NCI-H526 treated with DMSO at 0.1 percent for 48 hours (cell line): ENCODE results near the gene RABGAP1L.
"Not testable (repeated sequence)": the region's sequence is repeated elsewhere in the genome, so short reads cannot be mapped to it uniquely, and the experiment has no call there.

Experiments used
- DNase-seq: peaks from one replicate; lab custom pipeline; 2025; lab: John Stamatoyannopoulos, UW

The RABGAP1L gene

DNA sequence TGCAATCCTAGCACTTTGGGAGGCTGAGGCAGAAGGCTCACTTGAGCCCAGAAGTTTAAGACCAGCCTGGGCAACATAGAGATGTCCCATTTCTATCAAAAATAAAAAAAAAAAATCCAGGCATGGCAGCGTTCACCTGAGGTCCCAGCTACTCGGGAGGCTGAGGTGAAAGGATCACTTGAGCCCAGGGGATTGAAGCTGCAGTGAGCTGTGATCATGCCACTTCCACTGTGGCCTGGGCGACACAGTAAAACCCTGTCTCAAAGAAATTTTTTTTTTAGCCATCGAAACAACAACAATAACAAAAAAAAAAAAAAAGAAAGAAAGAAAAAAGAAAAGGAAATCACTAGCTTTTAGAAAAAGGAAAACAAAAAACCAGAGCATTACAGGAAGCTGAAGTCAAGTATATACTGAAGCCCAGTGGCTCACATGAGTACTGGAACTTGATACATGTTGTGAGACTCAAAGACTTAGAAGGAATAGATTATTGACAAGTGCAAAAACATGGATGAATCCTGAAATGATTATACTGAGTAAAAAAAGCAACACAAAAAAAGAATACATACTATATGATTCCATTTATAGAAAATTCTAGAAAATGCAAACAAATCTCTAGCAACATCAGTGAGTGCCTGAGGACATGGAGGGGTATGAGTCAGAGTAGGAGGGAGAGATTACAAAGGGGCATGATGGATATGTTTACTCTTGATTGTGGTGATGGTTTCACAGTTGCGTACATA is 6.1 kb upstream of the RABGAP1L start:
- DNase-seq, result no peak

GRCh38 chr1:174153825-174154107 is 5.6 kb upstream of the RABGAP1L start:
- no peak for DNase-seq

DNA sequence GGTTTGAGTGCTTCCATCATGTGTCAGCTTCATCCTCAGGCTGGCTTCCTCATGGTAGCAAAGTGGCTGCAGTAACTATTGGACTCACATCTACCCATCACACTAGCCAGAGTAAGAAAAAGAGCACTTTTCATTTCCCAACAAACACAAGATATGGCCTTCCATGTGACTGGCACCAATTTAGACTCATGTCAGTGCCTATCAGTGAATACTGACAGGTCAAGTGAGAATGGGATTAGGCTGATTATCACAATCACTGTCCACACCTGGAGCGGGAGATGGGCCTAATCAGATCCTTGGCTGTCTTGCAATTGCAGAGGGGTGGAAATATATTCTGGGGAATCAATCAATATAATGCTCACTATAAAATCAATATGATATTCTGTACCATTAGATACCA is 2.9 kb upstream of the RABGAP1L start:
- DNase-seq, result no peak

GRCh38 chr1:174157157-174157806 is 2.0 kb upstream of the RABGAP1L start:
- peak; percentile 42 for DNase-seq

DNA sequence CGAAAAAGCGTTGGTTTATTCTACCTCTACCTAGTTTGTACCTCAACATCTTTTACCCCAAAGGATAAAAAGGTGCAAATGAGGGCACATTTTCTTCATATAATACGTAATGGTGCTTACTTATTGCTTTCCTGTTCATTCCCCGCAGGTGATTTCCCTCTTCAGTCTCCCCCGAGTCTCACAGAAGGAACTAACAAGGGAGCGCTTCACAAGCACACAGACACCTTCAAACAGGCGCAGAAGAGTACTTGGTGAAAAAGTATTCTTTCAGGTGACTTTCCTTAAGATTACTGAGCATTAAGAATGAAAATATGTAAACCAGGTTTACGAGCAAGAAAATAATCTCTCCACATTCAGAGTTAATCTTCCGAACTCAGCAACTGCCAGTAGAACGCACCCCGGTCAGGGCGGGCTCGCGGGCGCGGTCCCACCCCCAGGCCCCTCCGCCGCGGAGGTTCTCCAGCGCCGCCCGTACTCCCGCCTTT is 511 bp upstream of the RABGAP1L start:
- peak; percentile 95 for DNase-seq

- DNase-seq, result peak; percentile 63
Observed at GRCh38 chr1:174160109-174160473, 771 bp downstream of the RABGAP1L start.

GRCh38 chr1:174160603-174161002 is 1.3 kb downstream of the RABGAP1L start:
- no peak for DNase-seq

GRCh38 chr1:174161813-174162212 is 2.5 kb downstream of the RABGAP1L start:
- no peak for DNase-seq

GRCh38 chr1:174164826-174165225 is 5.5 kb downstream of the RABGAP1L start:
- no peak for DNase-seq

DNA sequence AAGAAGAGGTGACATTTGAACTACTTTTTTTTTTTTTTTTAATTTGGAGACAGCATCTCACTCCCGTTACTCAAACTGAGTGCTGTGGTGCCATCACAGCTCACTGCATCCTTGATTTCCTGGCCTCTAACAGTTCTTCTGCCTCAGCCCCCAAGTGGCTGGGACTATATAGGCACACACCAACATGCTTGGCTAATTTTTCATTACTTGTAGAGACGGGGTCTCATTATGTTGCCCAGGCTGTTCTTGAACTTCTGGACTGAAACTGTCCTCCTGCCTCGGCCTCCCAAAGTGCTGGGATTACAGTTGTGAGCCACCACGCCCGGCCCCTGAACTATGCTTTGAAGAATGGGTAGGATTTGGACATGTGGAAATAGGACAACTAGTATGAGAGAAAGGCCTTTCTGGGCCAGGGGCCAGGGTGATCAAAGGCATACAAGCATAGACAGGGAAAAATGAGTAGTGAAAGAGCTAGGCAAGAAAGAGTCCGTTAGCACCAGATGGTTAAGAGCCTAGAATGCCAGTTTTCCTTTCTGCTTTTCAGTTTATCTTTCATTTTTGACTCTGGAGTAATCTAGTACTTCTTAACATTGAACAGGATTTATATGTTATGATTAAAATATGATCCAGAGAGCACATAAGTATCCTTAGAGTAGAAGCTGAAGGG is 6.3 kb downstream of the RABGAP1L start:
- no peak for DNase-seq

DNA sequence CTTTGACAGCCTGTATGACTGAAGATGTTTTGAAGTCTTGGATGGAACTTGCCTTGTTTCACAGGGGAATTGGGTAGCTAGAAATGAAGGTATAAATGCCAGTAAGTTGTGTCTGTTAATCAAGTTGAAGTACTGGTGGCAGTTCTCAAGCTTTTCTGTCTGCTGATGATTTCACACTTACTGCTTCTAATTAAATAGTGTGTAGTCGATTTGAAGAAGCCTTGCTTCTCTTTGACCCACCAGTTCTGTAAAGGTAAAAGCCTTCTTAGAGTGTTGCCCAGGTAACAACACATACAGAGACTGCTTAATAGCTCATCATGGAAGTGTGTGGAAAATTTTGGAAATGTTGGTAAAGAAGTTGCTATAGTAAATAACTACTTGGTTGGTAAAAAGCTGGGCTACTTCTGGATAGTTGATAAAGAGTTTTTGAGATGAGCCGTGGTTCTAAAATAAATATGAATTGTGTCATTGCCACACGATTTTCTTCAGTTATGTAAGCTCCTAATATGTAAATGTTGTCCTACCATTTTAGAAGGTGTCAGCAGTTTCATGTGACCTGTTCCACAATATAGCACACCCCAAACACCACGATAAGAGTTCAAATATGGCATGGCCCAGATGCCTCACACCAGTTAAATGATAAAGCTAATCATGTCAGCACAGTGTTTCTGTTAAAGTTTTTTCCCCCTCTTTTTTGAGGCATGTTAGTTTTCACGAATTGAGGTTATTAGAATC is 7.4 kb downstream of the RABGAP1L start:
- no peak for DNase-seq

GRCh38 chr1:174167265-174167803 is 8.0 kb downstream of the RABGAP1L start:
- no peak for DNase-seq

DNA sequence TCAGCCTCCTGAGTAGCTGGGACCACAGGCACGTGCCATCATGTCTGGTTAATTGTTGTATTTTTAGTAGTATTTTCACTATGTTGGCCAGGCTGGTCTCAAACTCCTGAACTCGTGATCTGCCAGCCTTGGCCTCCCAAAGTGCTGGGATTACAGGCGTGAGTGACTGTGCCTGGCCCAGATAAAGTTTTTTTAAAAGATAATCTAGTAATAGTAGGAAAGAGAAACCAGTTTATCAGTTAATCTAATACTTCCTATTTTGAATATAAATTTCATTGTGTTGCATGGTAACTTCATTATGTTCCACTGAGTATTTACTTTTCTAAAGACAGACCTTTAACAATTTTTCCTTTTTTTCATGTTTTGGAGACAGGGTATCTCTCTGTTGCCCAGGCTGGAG is 10.0 kb downstream of the RABGAP1L start:
- no peak for DNase-seq

DNA sequence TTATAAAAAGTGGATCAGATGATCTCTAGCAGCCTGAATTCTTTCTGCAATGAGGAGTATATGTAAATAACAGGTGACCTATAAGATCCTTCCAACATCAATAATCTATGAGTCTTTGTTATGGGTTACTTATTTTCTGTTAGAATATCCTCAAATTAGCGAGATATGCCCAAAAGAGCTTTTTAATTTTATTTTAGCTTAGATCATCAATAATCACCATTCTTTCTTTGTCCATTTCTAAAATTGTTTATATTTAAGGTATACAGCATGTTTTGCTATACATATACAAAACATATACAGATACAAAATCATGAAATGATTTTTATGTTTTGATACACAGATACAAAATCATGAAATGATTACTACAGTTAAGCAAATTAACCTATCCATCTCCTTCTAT is 11.8 kb downstream of the RABGAP1L start:
- no peak for DNase-seq

GRCh38 chr1:174174461-174175329 is 15.4 kb downstream of the RABGAP1L start:
- no peak for DNase-seq

DNA sequence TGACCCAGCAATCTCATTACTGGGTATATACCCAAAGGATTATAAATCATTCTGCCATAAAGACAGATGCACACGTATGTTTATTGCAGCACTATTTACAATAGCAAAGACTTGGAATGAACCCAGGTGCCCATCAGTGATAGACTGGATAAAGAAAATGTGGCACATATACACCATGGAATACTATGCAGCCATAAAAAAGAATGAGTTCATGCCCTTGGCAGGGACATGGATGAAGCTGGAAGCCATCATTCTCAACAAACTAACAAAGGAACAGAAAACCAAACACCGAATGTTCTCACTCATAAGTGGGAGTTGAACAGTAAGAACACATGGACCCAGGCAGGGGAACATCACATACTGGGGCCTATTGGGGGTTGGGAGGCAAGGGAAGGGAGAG is 19.1 kb downstream of the RABGAP1L start:
- DNase-seq, result not testable (repeated sequence)

GRCh38 chr1:174189428-174190062 is 30.2 kb downstream of the RABGAP1L start:
- DNase-seq, result no peak

DNA sequence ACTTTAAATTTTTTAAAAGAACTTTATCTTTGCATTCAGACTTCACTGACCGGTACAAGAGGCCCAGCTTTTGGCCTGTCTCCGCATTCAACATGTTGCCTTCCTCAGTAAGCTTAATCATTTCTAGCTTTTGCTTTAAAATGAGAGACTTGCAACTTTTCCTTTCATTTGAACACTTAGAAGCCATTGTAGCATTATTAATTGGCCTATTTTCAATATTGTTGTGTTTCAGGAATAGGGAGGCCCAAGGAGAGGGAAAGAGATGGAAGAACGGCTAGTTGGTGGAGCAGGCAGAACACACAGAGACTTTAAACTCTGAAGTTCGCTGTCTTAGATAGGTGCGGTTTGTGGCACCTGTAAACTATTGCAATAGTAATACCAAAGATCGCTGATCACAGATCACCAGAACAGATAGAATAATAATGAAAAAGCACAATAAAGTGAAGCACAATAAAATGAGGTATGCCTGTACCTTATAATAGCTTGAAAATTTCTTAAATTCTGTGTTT is 31.4 kb downstream of the RABGAP1L start:
- DNase-seq, result no peak

- DNase-seq, result no peak
Observed at GRCh38 chr1:174191349-174191862, 32.1 kb downstream of the RABGAP1L start.

DNA sequence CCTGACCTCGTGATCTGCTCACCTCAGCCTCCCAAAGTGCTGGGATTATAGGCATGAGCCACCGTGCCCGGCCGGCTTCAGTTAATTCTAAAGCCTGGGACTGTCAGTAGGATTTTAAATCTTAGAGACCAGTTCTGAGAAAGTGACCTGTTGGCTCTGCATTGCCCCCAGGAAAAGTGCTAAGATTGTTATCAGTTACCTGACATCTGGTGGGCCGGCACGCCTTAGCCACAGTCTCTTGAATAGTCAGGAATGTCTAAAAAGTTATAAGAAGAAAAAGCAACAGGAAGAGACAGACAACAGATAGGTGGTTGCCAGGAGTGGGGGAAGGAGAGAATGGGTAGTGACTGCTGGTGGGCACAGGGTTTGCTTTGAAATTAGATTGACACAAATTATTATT is 35.1 kb downstream of the RABGAP1L start:
- no peak for DNase-seq
